Neural progenitor cell (in vitro differentiated cells): ENCODE measurements around the gene ZNF511.

Experiments used
- EZH2 ChIP-seq: fragments of 200-600 bp; sonication (generic); IDR thresholded peaks from 2 replicates; pipeline ENCODE4 v1.6.1; 2017; ENCODE audit warnings: antibody characterized with exemption, mild to moderate bottlenecking, moderate library complexity
- EZH2phosphoT487 ChIP-seq: fragments of 200-600 bp; sonication (generic); IDR thresholded peaks from 2 replicates; pipeline ENCODE4 v1.6.1; 2017; ENCODE audit warnings: antibody characterized with exemption
- TF ChIP-seq, protein P1 (sequence below): fragments of 200-600 bp; sonication (generic); IDR thresholded peaks from 2 replicates; pipeline ENCODE4 v1.5.1; 2017; ENCODE audit warnings: antibody characterized with exemption, mild to moderate bottlenecking

DNA sequence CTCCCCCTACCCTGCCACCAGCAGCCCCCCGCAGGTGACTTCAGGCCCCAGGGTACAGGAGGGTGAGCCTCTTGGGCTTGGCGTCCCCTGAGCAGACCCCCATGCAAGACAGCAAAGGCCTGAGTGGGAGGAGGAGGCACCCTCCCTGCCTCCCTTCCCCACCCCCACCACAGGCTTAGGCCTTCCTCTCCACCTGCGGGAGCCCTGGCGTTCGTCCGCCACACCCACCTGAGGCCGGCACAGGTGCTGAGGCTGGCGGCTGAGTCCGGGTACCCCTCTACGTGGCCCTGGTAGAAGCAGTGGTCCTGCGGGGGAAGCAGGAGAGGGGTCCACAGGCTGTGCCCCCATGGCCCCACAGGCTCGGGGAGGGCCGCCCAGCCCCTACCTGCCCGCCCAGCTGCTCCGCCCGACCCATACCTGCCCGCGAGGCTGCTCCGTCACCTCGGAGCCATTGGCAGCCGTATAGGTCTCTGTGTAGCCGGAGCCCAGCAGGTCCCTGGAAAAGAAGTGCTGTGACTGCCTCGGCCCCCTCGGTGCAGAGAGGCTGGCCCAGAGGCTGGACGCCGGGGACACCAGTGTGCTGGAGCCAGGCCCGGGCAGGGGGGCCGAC, 35.1 kb upstream of the ZNF511 start:
- TF ChIP-seq, protein P1, sequence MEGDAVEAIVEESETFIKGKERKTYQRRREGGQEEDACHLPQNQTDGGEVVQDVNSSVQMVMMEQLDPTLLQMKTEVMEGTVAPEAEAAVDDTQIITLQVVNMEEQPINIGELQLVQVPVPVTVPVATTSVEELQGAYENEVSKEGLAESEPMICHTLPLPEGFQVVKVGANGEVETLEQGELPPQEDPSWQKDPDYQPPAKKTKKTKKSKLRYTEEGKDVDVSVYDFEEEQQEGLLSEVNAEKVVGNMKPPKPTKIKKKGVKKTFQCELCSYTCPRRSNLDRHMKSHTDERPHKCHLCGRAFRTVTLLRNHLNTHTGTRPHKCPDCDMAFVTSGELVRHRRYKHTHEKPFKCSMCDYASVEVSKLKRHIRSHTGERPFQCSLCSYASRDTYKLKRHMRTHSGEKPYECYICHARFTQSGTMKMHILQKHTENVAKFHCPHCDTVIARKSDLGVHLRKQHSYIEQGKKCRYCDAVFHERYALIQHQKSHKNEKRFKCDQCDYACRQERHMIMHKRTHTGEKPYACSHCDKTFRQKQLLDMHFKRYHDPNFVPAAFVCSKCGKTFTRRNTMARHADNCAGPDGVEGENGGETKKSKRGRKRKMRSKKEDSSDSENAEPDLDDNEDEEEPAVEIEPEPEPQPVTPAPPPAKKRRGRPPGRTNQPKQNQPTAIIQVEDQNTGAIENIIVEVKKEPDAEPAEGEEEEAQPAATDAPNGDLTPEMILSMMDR, result no peak
- TF ChIP-seq EZH2, result no peak
- TF ChIP-seq EZH2phosphoT487, result no peak
